Gastroesophageal sphincter (tissue), 4 donors: Measurements from ENCODE around the gene GAP43. TPM values are rescaled to one million over a fixed set of nuclear protein-coding genes. Genes with fewer than 3 reads are reported as not detected.

Source experiments
- ATAC-seq: fragments of 150-250 bp; one replicate; pipeline ENCODE4 v1.9.1; 2016; ENCODE audit warnings: mild to moderate bottlenecking, moderate library complexity
- H3K27ac ChIP-seq, 4 donors: fragments of 200-600 bp; sonication (generic) in 3 of 4; 1 replicate in 3 of 4; 2 replicates in 1 of 4; pipeline ENCODE4 v1.5.1; 2016 to 2019
- H3K27me3 ChIP-seq: fragments of 200-600 bp; sonication (generic); one replicate; pipeline ENCODE4 v1.5.1; 2019
- H3K36me3 ChIP-seq, 2 donors: fragments of 200-600 bp; sonication (generic); one replicate each; pipeline ENCODE4 v1.5.1; 2019; ENCODE audit warnings: control low read depth in 1 of 2
- H3K4me1 ChIP-seq, 3 donors: fragments of 200-600 bp; sonication (generic); 1 replicate in 2 of 3; 2 replicates in 1 of 3; pipeline ENCODE4 v1.5.1; 2016 to 2019; ENCODE audit warnings: control low read depth in 2 of 3
- H3K4me3 ChIP-seq, 2 donors: fragments of 200-600 bp; sonication (generic); one replicate each; pipeline ENCODE4 v1.5.1; 2019; ENCODE audit warnings: mild to moderate bottlenecking in 1 of 2, moderate library complexity in 1 of 2
- H3K9me3 ChIP-seq, 3 donors: fragments of 200-600 bp; sonication (generic); one replicate each; pipeline ENCODE4 v1.5.1; 2017 to 2019; ENCODE audit warnings: control low read depth in 2 of 3
- CTCF ChIP-seq, 4 experiments: fragments of 200-600 bp in 2 of 4; fragments of 450-650 bp in 2 of 4; sonication (generic) in 1 of 4; IDR thresholded peaks; one replicate each; pipeline ENCODE4 v1.5.1; 2017 to 2019; ENCODE audit warnings: antibody characterized with exemption in 4 of 4, mild to moderate bottlenecking in 2 of 4, moderate library complexity in 2 of 4
- EP300 ChIP-seq: sonication (generic); formaldehyde crosslinking; IDR thresholded peaks from one replicate; pipeline ENCODE4 v1.6.1; 2017; ENCODE audit warnings: antibody characterized with exemption, mild to moderate bottlenecking
- POLR2A ChIP-seq, 2 donors: fragments of 450-650 bp; IDR thresholded peaks; one replicate each; pipeline ENCODE4 v1.6.1; 2017; ENCODE audit warnings: antibody characterized with exemption in 2 of 2, mild to moderate bottlenecking in 2 of 2, moderate library complexity in 1 of 2
- POLR2AphosphoS5 ChIP-seq: sonication (generic); formaldehyde crosslinking; IDR thresholded peaks from one replicate; pipeline ENCODE4 v1.6.1; 2017; ENCODE audit warnings: antibody characterized with exemption
- WGBS, 2 donors: methylation state at CpG; one replicate each; pipeline ENCODE4 v1.1.5; 2018; ENCODE audit warnings: low coverage in 1 of 2; 5-methylcytosine and 5-hydroxymethylcytosine counted together
- total RNA-seq, 4 donors: library from RNA; depleted of rRNA; stranded (reverse); fragments of >200 nt; gene quantifications; one replicate each; pipeline ENCODE4 v1.1.0, GENCODE V29; 2016

GAP43 gene
- total RNA-seq, 4 donors from 2014 or later, result 0.47 to 2.7 (median 1.6) TPM

DNA sequence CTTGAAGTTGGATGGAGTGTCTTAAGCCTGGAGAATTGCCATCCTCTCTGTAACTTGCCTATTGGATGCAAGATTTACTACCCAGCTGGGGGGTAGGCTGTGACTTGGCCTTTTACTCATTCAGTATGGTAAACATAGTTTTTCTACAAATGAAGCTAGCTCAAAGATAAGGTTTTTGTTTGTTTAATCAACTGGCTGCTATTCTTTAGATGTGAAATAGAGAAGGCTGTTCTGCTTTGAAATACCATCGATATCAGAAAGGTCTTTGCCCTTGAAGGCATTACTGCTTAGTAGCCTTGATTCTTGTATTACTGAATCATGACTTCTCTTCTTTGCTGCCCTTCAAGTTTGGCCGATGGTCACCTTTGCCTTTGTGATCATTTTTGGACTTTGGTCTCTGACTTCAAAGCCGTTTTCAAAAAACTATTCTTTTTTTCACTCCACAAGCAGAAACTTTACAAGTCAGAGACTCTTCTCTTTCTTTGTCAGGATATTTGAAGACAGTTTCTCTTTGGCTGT lies 83.1 kb downstream of the GAP43 start:
- no peak overlapping the region for H3K27ac ChIP-seq

DNA sequence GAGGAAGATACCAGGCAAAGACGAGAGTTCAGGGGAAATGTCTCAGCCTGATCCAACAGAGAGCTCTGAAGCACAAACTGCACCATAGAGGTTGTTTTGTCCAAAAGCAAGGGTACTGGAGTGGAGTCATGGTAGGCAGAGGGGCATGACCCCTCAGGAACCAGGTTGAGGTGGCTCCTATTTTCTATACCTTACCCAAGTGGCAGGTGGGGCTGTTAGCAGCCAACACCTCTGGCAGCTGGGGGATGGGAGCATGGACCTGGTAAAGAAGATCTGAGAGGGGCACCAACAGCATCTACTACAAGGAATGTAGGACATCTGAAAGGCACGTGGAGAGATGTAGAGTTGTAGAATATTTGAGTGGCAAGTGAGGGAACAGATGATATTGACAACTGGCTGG lies 85.2 kb downstream of the GAP43 start:
- no peak overlapping the region for H3K4me3 ChIP-seq
- peaks cover 0 to 8% (median 0%) of the 10 kb centered on the region in 3 donors for H3K4me1 ChIP-seq
- WGBS, 2 donors, result 77 to 88% methylated on average over 1 to 2 of the region's 2 CpGs
- no peak overlapping the region for H3K27ac ChIP-seq
- H3K36me3 ChIP-seq, result no peaks in the 10 kb centered on the region
- no peaks in the 10 kb centered on the region for H3K9me3 ChIP-seq
- ATAC-seq, result no peak
- no peak for TF ChIP-seq CTCF (IDR thresholded peaks at IDR 0.05)
- TF ChIP-seq EP300, result no peak
- TF ChIP-seq POLR2AphosphoS5, result no peak
- no peak for TF ChIP-seq POLR2A (IDR thresholded peaks at IDR 0.05)
- no peaks in the 10 kb centered on the region for H3K27me3 ChIP-seq

More for the DNA sequence above, 83.1 kb downstream of the GAP43 start:
- no peak for TF ChIP-seq EP300
- TF ChIP-seq POLR2A (IDR thresholded peaks at IDR 0.05), result no peak
- TF ChIP-seq POLR2AphosphoS5, result no peak
- no peak for TF ChIP-seq CTCF (IDR thresholded peaks at IDR 0.05)
- 38 to 88% methylated on average over 3 of the region's 3 CpGs for WGBS, 2 donors
- no peaks in the 10 kb centered on the region for H3K36me3 ChIP-seq
- peaks cover 0 to 8% (median 0%) of the 10 kb centered on the region in 3 donors for H3K4me1 ChIP-seq
- no peaks in the 10 kb centered on the region for H3K9me3 ChIP-seq
- H3K4me3 ChIP-seq, result no peak overlapping the region
- ATAC-seq, result no peak
- no peaks in the 10 kb centered on the region for H3K27me3 ChIP-seq

DNA sequence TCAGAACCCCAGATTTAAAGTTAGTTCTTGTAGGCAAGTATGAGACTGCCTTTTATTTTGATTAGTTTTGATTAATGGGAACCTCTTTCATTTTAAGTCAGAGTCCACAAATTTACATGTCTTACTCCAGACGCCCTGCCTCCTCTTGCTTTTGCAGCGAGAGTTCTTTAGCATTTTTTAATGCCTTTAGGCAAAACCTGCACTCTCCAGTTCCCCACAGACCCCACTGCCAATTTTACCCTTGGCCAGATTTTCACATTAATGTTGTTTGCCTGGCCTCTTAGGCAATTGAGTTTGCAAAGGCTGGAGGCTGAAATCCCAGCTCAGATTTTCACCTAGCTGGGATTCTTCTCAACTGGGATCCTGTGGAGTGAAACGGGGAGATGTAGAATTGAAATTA lies 85.8 kb downstream of the GAP43 start:
- TF ChIP-seq POLR2A (IDR thresholded peaks at IDR 0.05) (no peak), POLR2AphosphoS5 (no peak), EP300 (no peak), CTCF (IDR thresholded peaks at IDR 0.05) (no peak)
- no peaks in the 10 kb centered on the region for H3K9me3 ChIP-seq
- peaks cover 0 to 8% (median 0%) of the 10 kb centered on the region in 3 donors for H3K4me1 ChIP-seq
- no peak overlapping the region for H3K4me3 ChIP-seq
- no peaks in the 10 kb centered on the region for H3K27me3 ChIP-seq
- no peaks in the 10 kb centered on the region for H3K36me3 ChIP-seq
- 83 to 94% methylated on average over 3 of the region's 3 CpGs for WGBS, 2 donors
- H3K27ac ChIP-seq, result no peak overlapping the region
- no peak for ATAC-seq

DNA sequence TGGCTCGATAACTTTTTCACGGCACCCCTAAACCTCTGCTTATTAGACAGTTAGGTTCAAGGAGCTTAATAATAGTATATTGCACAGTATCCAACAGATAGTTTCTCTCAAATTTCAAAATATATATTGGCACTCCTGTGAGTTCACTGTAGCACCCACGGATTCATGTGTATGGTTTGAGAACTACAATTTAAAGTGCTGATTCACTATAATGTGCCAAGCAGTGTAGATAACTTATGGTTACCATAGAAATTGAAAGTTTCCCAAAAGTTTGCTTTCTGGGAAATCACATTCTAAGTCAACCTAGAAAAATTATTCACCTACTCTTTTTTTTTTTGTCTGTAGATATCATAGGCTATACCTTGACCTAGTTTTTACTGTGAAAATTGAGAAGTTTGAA lies 86.6 kb downstream of the GAP43 start:
- no peaks in the 10 kb centered on the region for H3K36me3 ChIP-seq
- TF ChIP-seq CTCF (IDR thresholded peaks at IDR 0.05) (no peak), POLR2A (IDR thresholded peaks at IDR 0.05) (no peak), EP300 (no peak), POLR2AphosphoS5 (no peak)
- H3K4me1 ChIP-seq, result peaks cover 0 to 5% (median 0%) of the 10 kb centered on the region in 3 donors
- no peaks in the 10 kb centered on the region for H3K9me3 ChIP-seq
- no peak for ATAC-seq
- H3K27ac ChIP-seq, result no peak overlapping the region
- no peaks in the 10 kb centered on the region for H3K27me3 ChIP-seq
- 76 to 97% methylated on average over 3 of the region's 3 CpGs for WGBS, 2 donors
- H3K4me3 ChIP-seq, result no peak overlapping the region

- H3K9me3 ChIP-seq, result no peaks in the 10 kb centered on the region
- H3K27me3 ChIP-seq, result no peaks in the 10 kb centered on the region
- H3K36me3 ChIP-seq, result no peaks in the 10 kb centered on the region
- no peaks in the 10 kb centered on the region for H3K4me1 ChIP-seq
- no peak for ATAC-seq
- H3K4me3 ChIP-seq, result no peak overlapping the region
- TF ChIP-seq CTCF (IDR thresholded peaks at IDR 0.05) (no peak), POLR2AphosphoS5 (no peak), EP300 (no peak), POLR2A (IDR thresholded peaks at IDR 0.05) (no peak)
- no peak overlapping the region for H3K27ac ChIP-seq
- WGBS, 2 donors, result 47 to 62% methylated on average over 2 of the region's 2 CpGs
Measured at GRCh38 chr3:115710799-115711198, 87.5 kb downstream of the GAP43 start.
